Gastrocnemius medialis (tissue), 4 donors: ENCODE data around the gene SPG11. TPM values are rescaled to one million over a fixed set of nuclear protein-coding genes. Genes with fewer than 3 reads are reported as not detected.
A peak's percentile ranks its signal among the peaks of the same experiment; 100 is the strongest.

ENCODE experiments used
- ATAC-seq, 2 donors: fragments of 150-250 bp; one replicate each; pipeline ENCODE4 v1.9.1; 2016
- DNase-seq, 2 donors: peaks; one replicate each; pipeline ENCODE4 v3.0.0-alpha.2; 2019
- H3K27ac ChIP-seq, 4 donors: fragments of 200-600 bp; sonication (generic); 1 replicate in 1 of 4; 2 replicates in 3 of 4; pipeline ENCODE4 v1.5.1; 2016 to 2018; ENCODE audit warnings: mild to moderate bottlenecking in 2 of 4, moderate library complexity in 1 of 4
- H3K27me3 ChIP-seq, 3 donors: fragments of 200-600 bp; sonication (generic) in 2 of 3; 1 replicate in 1 of 3; 2 replicates in 2 of 3; pipeline versions ENCODE4 v1.5.1 to v1.6.0; 2016 to 2019; ENCODE audit warnings: mild to moderate bottlenecking in 1 of 3, moderate library complexity in 1 of 3
- H3K36me3 ChIP-seq, 2 donors: fragments of 200-600 bp; sonication (generic) in 1 of 2; one replicate each; pipeline ENCODE4 v1.5.1; 2017 to 2018
- H3K4me1 ChIP-seq, 2 donors: fragments of 200-600 bp; sonication (generic) in 1 of 2; one replicate each; pipeline ENCODE4 v1.5.1; 2016 to 2017; ENCODE audit warnings: mild to moderate bottlenecking in 2 of 2
- H3K4me3 ChIP-seq, 4 donors: fragments of 200-600 bp; sonication (generic) in 3 of 4; 1 replicate in 1 of 4; 2 replicates in 3 of 4; pipeline ENCODE4 v1.5.1; 2016 to 2019; ENCODE audit warnings: mild to moderate bottlenecking in 2 of 4
- H3K9me3 ChIP-seq, 3 donors: fragments of 200-600 bp; sonication (generic) in 2 of 3; 1 replicate in 1 of 3; 2 replicates in 2 of 3; pipeline ENCODE4 v1.5.1; 2016 to 2019
- CTCF ChIP-seq, 5 experiments: fragments of 450-650 bp in 3 of 5; fragments of 200-600 bp in 2 of 5; sonication (generic) in 2 of 5; IDR thresholded peaks in 4 of 5; conservative IDR thresholded peaks in 1 of 5; 1 replicate in 4 of 5; 2 replicates in 1 of 5; pipeline ENCODE4 v1.5.1; 2016 to 2019; ENCODE audit warnings: antibody characterized with exemption in 5 of 5, mild to moderate bottlenecking in 3 of 5, moderate library complexity in 3 of 5
- POLR2A ChIP-seq, 2 donors: fragments of 450-650 bp; IDR thresholded peaks; one replicate each; pipeline ENCODE4 v1.6.1; 2017; ENCODE audit warnings: antibody characterized with exemption in 2 of 2, mild to moderate bottlenecking in 2 of 2, moderate library complexity in 2 of 2
- in situ Hi-C, 4 donors: fragments of 200-750 bp; cut with MboI; loops; one replicate each; pipeline versions ENCODE4 v1.15.0 to v1.8.0; 2017; ENCODE audit warnings: low sequenced_read_pairs in 4 of 4
- intact Hi-C: fragments of 100-400 bp; cut with DNase I; formaldehyde crosslinking; loops from one replicate; pipeline ENCODE4 v1.15.1; 2023; ENCODE audit warnings: low total_unique reads
- total RNA-seq, 4 donors: library from RNA; depleted of rRNA; stranded (reverse); fragments of >200 nt; gene quantifications; one replicate each; pipeline versions ENCODE4 v1.1.0 to v1.2.3, GENCODE V29; 2016

Gene SPG11
- total RNA-seq, 4 donors from 2014 or later: 32.8 to 51.7 (median 43.2) TPM

- DNase-seq (no peak), ATAC-seq (no peak)
- TF ChIP-seq POLR2A (IDR thresholded peaks at IDR 0.05): no peak
- TF ChIP-seq CTCF (IDR thresholded peaks at IDR 0.05 in 4 of 5, conservative IDR thresholded peaks at IDR 0.05 in 1 of 5): no peak
- Histone ChIP-seq H3K36me3 (peaks cover 3 to 99% of the 10 kb centered on the region in 2 donors), H3K9me3 (no peaks in the 10 kb centered on the region), H3K4me1 (no peaks in the 10 kb centered on the region), H3K4me3 (no peak overlapping the region), H3K27ac (no peak overlapping the region), H3K27me3 (no peaks in the 10 kb centered on the region)
- intact Hi-C loops (no loop called here), in situ Hi-C loops (loop anchor here in 3 of 4 donors (25.0 kb wide), 1 partner anchor 146 kb away; the partner anchor contains the start of gene TRIM69 (in 3 of the 3))
These were observed 72.1 kb downstream of the SPG11 start for GRCh38 chr15:44591326-44591725.

- ATAC-seq: no peak
- no peaks in the 10 kb centered on the region for H3K27me3 ChIP-seq
- no peak overlapping the region for H3K27ac ChIP-seq
- H3K4me3 ChIP-seq: no peak overlapping the region
- H3K4me1 ChIP-seq: no peaks in the 10 kb centered on the region
- TF ChIP-seq POLR2A (IDR thresholded peaks at IDR 0.05): no peak
- TF ChIP-seq CTCF (IDR thresholded peaks at IDR 0.05 in 4 of 5, conservative IDR thresholded peaks at IDR 0.05 in 1 of 5): no peak
- in situ Hi-C loops: loop anchor here in 3 of 4 donors (25.0 kb wide), 1 partner anchor 149 kb away; the partner anchor contains the start of gene TRIM69 (in 3 of the 3)
- DNase-seq: no peak
- H3K36me3 ChIP-seq: peaks cover 0 to 98% of the 10 kb centered on the region in 2 donors
- no peaks in the 10 kb centered on the region for H3K9me3 ChIP-seq
- intact Hi-C loops: loop anchor here (5.0 kb wide), 1 partner anchor 49 kb away; no protein-coding TSS in a partner anchor
These were observed 74.9 kb downstream of the SPG11 start for GRCh38 chr15:44588541-44588940.

- H3K4me3 ChIP-seq: no peak overlapping the region
- peaks cover 0 to 87% of the 10 kb centered on the region in 2 donors for H3K36me3 ChIP-seq
- TF ChIP-seq POLR2A (IDR thresholded peaks at IDR 0.05): no peak
- TF ChIP-seq CTCF (IDR thresholded peaks at IDR 0.05 in 4 of 5, conservative IDR thresholded peaks at IDR 0.05 in 1 of 5): no peak
- H3K9me3 ChIP-seq: no peaks in the 10 kb centered on the region
- in situ Hi-C loops (loop anchor here in 3 of 4 donors (25.0 kb wide), 1 partner anchor 152 kb away; the partner anchor contains the start of gene TRIM69 (in 3 of the 3)), intact Hi-C loops (loop anchor here (5.0 kb wide), 1 partner anchor 52 kb away; no protein-coding TSS in a partner anchor)
- DNase-seq: no peak
- no peaks in the 10 kb centered on the region for H3K4me1 ChIP-seq
- H3K27me3 ChIP-seq: no peaks in the 10 kb centered on the region
- no peak for ATAC-seq
- H3K27ac ChIP-seq: no peak overlapping the region
These were observed 77.8 kb downstream of the SPG11 start for GRCh38 chr15:44585633-44586032.

- Histone ChIP-seq H3K4me3 (no peak overlapping the region), H3K27me3 (no peaks in the 10 kb centered on the region), H3K4me1 (no peaks in the 10 kb centered on the region), H3K27ac (no peak overlapping the region), H3K9me3 (no peaks in the 10 kb centered on the region), H3K36me3 (peaks cover 0 to 84% of the 10 kb centered on the region in 2 donors)
- in situ Hi-C loops: loop anchor here in 3 of 4 donors (25.0 kb wide), 1 partner anchor 153 kb away; the partner anchor contains the start of gene TRIM69 (in 3 of the 3)
- DNase-seq (peak in 1 of 2 donors; percentile 28), ATAC-seq (no peak)
- peak in 2 of 5 experiments; percentile 16 to 33 for TF ChIP-seq CTCF (IDR thresholded peaks at IDR 0.05 in 4 of 5, conservative IDR thresholded peaks at IDR 0.05 in 1 of 5)
- no peak for TF ChIP-seq POLR2A (IDR thresholded peaks at IDR 0.05)
- intact Hi-C loops: no loop called here
These were observed 79.2 kb downstream of the SPG11 start for GRCh38 chr15:44584162-44584749.
